Measurements from ENCODE around the gene DENND4A. TPM values are rescaled to one million over a fixed set of nuclear protein-coding genes. Genes with fewer than 3 reads are reported as not detected.

DENND4A gene
- total and polyA plus RNA-seq, 9 of the 15 experiments (the other 6 are each of a cell fraction or from before 2014, with no cell fraction given), result 6.8 to 32.3 (median 19.9) TPM

DNA sequence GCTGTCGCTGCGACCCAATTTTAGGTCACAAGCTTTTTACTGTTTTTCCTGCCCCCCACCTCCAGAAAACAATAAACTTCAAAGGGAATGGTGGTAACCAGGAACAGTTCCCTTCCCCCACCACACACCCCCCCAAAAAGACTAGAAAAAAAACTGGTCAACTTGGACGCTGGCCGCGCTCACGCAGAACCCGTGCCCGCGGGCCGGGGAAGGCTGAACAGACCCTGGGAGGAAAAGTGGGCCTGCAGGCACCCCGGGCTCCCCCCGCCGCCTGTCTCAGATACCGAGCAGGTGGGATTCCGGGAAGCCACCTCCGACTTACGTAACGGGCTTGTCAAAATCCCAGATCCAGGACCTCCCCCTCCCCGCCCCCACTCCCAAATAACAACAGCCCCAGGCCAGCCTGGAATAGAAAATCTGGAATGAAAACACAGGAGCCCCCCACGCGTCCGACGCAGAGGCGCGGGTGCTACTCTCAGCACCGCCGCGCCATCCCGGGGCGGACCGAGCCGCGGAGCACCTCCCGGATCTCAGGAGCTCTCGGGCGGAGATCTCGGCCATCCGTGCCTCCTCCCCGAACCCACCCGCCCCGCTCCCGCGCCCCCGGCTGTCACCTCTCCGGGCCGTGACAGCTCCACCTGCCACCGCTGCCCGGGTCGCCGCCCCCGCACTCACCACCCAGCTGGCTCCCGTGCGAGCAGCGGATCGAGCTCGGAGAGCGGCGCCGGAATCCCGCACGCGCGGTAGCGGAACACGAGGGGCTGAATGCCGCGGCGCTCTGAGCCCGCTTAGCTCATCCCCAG is 557 bp downstream of the DENND4A start (continued):
- no peak for TF ChIP-seq CHAMP1 (IDR thresholded peaks at IDR 0.05)
- peak; percentile 95 for TF ChIP-seq TCF7 (IDR thresholded peaks at IDR 0.05; ENCODE audit: borderline replicate concordance)
- TF ChIP-seq, protein P1, sequence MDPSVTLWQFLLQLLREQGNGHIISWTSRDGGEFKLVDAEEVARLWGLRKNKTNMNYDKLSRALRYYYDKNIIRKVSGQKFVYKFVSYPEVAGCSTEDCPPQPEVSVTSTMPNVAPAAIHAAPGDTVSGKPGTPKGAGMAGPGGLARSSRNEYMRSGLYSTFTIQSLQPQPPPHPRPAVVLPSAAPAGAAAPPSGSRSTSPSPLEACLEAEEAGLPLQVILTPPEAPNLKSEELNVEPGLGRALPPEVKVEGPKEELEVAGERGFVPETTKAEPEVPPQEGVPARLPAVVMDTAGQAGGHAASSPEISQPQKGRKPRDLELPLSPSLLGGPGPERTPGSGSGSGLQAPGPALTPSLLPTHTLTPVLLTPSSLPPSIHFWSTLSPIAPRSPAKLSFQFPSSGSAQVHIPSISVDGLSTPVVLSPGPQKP (CRISPR knock-in tag; IDR thresholded peaks at IDR 0.05), result no peak
- no peak for TF ChIP-seq MCM3 (IDR thresholded peaks at IDR 0.05)
- no peak for TF ChIP-seq E2F8 (IDR thresholded peaks at IDR 0.05; ENCODE audit: low read depth, partially characterized antibody)
- TF ChIP-seq ZNF699 (CRISPR knock-in tag; IDR thresholded peaks at IDR 0.05; ENCODE audit: insufficient replicate concordance), result no peak
- TF ChIP-seq NR2F6 (CRISPR knock-in tag; IDR thresholded peaks at IDR 0.05), result no peak
- TF ChIP-seq POU5F1 (IDR thresholded peaks at IDR 0.05; ENCODE audit: borderline replicate concordance, low read depth, low read length, partially characterized antibody), result no peak
- no peak for TF ChIP-seq DIDO1 (tag; IDR thresholded peaks at IDR 0.05; ENCODE audit: low read depth)
- TF ChIP-seq NFXL1 (CRISPR knock-in tag; IDR thresholded peaks at IDR 0.05), result no peak
- TF ChIP-seq, protein P2, sequence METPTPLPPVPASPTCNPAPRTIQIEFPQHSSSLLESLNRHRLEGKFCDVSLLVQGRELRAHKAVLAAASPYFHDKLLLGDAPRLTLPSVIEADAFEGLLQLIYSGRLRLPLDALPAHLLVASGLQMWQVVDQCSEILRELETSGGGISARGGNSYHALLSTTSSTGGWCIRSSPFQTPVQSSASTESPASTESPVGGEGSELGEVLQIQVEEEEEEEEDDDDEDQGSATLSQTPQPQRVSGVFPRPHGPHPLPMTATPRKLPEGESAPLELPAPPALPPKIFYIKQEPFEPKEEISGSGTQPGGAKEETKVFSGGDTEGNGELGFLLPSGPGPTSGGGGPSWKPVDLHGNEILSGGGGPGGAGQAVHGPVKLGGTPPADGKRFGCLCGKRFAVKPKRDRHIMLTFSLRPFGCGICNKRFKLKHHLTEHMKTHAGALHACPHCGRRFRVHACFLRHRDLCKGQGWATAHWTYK (CRISPR knock-in tag; IDR thresholded peaks at IDR 0.05), result no peak
- no peak for TF ChIP-seq ZNF589 (CRISPR knock-in tag; IDR thresholded peaks at IDR 0.05; ENCODE audit: low read depth)
- TF ChIP-seq ZNF764 (CRISPR knock-in tag; IDR thresholded peaks at IDR 0.05; ENCODE audit: low read depth), result no peak
- TF ChIP-seq, protein P3, sequence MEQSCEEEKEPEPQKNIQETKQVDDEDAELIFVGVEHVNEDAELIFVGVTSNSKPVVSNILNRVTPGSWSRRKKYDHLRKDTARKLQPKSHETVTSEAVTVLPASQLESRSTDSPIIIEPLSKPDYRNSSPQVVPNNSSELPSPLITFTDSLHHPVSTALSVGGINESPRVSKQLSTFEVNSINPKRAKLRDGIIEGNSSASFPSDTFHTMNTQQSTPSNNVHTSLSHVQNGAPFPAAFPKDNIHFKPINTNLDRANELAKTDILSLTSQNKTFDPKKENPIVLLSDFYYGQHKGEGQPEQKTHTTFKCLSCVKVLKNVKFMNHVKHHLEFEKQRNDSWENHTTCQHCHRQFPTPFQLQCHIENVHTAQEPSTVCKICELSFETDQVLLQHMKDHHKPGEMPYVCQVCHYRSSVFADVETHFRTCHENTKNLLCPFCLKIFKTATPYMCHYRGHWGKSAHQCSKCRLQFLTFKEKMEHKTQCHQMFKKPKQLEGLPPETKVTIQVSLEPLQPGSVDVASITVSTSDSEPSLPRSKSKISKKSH (CRISPR knock-in tag; IDR thresholded peaks at IDR 0.05), result no peak
- no peak for TF ChIP-seq ZNF431 (CRISPR knock-in tag; IDR thresholded peaks at IDR 0.05)
- no peak for TF ChIP-seq ZNF586 (CRISPR knock-in tag; conservative IDR thresholded peaks at IDR 0.05)
- no peak; the same call in 1 of the 2 replicates for TF ChIP-seq L3MBTL2 (IDR thresholded peaks at IDR 0.05)
- TF ChIP-seq PPARD (CRISPR knock-in tag; IDR thresholded peaks at IDR 0.05), result no peak
